Endometrium (tissue), 2 donors: ENCODE data around the gene EXOC4.
A peak's percentile ranks its signal among the peaks of the same experiment; 100 is the strongest.

ENCODE experiments used
- FAIRE-seq: peaks from 2 replicates; lab custom pipeline; 2012; peaks lifted over from hg19 to GRCh38; lab: Jason Lieb, UNC
- donor health status: control.
- donor health status: control.

Gene EXOC4

DNA sequence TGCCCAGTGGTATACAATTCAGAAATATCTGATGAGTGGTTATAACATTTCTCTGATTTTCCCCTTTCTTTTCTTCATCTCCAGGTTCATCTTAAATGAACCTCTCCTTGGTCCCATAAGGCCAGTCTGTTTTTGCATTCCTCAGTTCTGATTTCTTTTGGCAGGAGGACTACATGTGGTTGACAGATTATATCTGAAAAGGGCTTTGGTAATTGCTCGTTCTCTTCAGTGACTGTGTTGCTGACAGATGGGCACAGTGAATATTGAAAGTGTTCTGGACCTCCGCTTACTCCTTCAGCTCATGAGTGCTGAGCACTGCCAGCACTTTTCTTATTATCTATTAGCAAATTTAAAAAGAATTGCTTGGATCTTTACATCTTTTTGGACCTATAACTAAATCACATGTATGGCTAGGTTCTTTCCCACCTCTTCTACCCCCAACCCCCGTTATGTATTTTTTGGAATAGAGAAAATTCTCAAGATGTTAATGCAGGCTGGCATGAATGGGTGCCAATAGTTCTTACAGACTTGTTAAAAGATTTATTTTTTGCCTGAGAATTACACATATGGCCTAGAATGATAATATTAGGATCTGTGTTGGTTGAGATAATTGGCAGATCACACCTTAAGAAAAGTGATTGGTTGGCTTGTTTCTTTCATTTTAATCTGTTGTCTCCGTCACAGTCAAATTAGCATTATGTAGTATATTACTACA lies 323.0 kb downstream of the EXOC4 start:
- no peak for FAIRE-seq

DNA sequence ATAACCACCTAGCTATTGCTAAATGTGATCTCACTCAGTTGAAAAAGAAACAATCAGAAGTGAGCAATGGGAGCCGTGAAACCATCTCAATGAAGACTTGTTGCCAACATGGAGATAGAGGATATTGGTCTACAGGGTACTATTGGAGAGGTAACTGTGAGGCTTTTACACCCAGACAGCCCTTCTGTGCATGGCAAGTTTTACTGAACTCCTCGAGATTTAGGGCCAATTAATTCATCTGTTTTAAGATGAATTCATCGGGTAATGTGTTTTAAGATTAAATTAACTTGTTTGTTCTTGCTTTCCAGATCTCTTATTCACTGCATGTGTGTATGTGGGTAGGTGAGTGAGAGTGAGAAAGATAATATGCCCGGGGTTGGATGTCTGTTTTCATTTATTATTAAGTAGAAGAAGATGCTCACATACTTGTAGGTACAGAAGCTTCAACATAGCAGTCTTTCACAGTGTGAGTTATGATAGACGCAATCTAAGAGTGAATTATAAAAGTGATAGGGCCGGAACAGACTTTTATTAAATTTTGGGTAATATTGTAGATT lies 323.8 kb downstream of the EXOC4 start:
- FAIRE-seq, result no peak

DNA sequence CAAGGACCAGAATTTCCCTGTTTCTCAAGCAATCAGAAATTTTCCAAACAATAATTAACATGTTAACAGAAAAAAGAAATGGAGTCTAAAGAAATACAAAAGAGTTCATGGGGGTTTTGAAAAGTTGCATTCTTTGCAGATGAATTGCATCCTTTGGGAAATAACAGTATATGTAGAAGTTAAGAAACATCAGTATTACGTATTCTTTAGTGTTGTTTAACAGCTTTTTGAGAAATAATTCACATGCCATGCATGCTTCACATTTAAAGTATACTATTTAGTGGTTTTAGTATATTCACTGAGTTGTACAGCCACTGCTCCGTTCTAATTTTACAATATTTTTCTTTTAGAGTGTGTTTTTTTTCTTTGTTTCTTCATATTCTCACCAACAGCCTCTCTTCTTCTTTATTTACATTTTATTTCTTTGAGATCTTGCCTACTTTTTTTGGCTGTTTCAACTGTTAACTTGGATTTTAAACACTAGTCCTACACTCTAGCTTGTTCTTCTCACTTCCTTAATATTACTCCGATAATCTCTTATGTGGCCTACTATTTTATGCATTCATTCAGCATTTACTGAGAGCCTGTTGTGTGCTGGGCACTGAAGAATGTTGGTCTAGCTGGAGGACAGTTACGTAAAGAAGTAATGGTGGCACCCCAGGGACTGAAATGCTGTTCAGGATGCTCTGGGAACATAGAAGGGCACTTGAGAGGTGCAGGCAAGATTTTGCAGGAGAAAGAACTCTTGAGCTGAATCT lies 330.1 kb downstream of the EXOC4 start:
- no peak for FAIRE-seq

DNA sequence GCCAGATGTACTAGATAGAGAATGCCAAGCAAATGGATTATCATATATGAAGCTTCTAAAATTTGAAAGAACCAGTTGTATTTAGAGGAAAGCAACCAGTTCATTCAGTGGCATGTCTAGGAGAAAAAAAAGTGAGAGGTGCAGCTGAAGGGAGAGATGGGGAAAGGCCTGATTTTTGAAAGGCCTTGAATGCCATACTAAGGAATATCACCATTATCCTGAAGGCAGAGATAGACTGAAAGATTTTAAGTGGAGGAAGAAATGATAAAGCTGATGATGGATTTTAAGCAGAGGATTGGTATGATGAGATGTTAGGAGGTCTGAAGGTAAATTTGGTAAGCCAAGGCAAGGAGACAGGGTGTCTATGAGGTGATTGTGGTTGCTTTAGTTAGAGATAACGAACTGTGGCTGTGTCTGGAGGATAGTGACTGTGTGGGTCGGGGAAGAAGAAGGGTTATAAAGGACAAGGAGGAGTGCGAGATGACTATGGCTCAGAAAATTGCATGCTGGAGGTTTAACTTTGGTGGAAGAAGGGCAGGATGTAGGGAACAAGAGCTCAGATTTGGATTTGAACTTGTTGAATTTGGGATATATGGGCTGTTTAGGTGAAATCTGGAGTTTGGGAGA lies 330.8 kb downstream of the EXOC4 start:
- FAIRE-seq, result no peak

DNA sequence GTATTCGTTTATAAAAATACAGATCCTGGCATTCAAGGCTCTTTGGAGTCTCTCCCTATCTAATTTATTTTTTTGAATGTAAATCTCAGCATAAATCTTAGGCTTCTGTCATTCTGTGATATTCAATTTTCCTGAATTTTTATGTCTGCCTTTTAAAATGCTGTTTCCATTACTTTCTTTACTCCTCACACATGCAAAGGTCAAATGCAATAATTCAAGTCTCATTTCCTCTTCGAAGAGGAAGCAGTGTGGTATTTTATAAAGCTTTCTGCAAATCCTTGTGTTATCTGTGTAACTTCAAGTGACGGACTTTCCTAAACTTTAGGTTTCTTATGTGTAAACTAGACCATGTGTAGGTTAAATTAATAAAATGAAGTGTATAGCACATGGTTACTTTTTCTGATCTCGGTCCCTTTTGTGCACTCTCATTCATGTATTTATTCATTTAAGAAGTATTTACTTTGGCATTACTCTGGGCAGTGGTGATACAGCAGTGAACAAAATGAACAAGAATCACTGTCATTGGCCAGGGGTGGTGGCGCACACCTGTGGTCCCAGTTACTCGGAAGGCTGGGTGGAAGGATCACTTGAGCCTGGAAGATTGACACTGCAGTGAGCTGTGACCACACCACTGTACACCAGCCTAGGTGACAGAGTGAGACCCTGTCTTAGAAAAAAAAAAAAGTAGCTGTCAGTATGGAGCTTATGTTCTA lies 332.2 kb downstream of the EXOC4 start:
- no peak for FAIRE-seq

DNA sequence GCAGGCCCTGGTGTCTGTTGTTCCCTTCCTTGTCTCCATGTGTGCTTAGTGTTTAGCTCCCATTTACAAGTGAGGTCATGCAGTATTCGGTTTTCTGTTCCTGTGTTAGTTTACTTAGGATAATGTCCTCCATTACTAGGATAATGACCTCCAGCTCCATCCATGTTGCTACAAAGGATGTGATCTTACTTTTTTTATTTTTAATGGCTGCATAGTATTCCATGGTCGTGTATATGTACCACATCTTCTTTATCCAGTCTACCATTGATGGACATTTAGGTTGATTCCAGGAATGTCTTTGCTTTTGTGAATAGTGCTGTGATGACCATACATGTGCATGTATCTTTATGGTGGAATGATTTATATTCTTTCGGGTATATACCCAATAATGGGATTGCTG lies 333.4 kb downstream of the EXOC4 start:
- no peak for FAIRE-seq

DNA sequence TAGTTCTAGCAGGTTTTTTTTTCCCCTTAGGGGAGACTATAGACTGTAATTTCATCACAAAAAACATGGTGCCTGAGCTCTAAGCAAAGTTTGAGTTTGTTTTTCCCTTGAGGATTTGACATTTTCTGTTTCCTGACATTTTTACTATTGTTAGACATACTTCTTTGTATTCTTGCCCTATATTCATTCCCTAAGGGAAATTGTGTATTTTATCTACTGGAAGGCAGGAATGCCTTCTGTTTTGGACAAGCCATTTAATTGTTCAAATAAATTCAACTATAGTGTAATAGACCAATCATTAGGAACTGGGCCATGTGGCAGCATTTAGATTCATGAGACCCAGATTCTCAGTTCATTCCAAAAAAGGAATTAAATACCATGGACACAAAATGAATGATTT lies 335.0 kb downstream of the EXOC4 start:
- FAIRE-seq, result peak; percentile 91

DNA sequence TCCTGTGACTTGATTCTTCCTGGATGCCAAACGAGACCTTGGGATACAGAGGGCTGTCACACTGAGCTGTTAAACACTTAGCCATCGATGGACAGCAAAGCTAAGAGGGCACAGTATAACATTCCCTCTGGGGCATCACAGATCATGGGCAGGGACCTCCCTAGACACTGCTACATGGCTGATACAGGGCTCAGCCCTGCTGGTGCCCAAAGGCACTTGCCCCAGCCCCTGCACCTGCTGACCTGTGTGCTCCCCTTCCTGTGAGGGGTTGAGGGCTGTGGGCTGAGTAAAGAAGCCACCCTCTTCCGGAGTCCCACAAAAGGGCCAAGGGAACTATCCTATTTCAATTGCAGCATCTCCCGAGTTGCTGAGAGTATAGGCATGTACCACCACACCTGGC lies 337.9 kb downstream of the EXOC4 start:
- FAIRE-seq, result no peak

DNA sequence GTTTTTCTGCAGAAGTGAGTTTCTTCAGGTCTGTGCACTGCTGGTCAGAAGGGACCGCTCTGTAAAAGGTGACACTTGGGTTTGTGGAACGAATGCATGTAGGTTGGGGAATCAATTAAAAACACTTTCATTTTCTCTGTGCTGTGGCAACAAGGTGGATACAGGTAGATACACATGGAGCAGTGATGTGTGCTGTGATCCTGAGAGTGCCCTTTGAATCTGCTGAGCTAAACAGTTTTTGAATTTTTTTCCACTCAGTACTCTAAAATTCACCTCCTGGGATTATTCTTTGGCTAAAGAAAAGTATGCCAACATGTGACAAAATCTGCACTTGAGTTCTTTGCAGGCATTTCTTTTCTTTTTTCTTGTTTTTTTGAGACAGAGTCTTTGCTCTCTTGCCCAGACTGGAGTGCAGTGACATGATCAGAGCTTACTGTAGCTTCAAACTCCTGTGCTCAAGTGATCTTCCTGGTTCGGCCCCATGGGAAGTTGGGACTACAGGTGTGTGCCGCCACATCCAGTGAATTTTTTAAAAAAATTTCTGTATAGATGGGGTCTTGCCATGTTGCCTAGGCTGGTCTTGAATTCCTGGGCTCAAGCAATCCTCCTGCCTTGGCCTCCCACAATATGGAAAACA lies 338.9 kb downstream of the EXOC4 start:
- no peak for FAIRE-seq

DNA sequence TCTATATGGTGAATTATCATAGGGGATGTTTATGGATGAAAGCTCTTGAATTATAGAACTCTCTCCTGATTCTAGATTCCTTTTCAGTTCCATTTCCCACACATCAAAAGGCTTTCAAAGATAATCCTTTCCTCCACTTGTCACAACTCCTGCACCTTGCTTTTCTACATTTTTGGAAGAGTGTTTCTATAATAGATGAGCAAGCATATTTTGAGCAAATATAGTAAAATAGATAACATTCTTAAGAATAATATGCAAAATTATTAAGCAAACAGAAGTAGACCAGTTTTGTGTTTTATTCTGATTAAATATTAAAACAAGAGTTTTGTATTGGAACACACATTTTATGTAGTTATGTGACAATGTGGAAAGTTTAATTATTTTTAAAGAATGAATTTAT lies 340.7 kb downstream of the EXOC4 start:
- no peak for FAIRE-seq

DNA sequence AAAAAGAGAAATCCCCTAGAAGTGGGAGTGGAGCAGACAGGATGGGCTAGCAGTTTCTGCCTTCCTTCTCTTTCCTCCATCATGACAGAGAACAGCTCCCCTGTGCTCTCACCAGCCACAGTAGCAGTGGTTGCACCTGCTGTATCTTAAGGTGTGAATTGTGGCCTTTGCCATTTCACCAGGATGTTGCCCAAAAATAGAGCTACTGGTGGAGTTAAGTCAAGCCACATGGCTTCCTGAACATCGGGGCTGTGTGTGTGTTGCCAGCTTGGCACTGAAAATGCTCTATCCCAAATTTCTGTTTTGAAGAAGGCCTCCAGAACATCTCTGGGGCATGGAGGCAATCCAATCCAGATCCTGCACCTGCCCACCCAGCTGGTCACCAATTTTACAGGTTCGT lies 348.7 kb downstream of the EXOC4 start:
- no peak for FAIRE-seq

DNA sequence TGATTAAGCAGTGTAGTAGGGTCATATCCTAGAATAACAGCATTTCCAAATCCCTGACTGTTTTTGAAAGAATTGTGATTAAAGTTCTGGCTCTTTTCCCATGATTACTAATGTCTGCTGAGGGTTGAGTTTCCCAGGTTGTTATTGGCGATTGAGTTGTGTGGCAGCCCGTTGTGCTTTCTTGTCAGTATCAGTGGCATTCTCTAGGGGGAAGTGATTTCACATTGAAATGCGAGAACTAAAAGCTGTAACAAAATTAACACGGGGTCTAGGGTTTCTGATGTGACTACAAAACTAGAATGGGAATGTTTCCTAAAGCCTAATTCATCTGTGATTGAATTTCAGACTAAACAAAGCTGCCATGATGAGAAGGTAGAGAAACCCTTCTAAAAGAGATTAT lies 349.4 kb downstream of the EXOC4 start:
- FAIRE-seq, result no peak

DNA sequence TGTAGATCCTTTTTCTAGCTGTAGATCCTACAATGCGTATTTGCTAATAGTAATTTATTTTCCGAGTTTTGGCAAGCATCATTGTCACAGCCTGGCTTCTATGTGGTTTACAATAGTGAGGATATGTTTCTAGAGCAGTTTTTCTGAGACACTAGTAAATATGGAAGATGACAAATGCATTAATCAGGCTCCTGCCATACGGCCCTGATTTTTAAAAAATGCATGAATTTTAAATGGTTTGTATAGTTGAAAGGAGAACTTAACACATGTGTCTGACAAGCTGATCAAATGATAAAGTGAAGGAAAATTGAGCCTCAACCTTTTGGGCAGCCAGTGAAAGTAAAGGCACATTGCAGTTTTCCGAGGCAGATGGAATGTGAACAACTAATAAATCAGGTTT lies 354.1 kb downstream of the EXOC4 start:
- no peak for FAIRE-seq

DNA sequence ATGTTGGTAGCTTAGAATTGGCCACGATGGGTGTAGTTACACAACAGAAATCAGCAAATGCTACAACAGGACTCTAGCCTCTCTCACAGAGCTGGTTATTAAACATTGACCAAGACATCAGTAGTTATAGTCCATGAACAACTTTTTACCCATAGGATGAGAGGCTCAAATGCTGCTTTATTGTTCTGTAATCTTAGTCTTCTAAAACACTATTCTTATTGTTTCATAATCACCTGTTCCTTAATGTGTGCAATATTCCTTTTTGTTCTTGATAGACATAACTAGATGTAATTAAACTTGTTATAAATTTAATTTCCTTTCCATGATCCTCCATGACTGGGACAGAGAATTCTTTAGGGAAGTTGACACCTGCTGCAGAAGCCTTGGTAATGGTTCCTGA lies 356.9 kb downstream of the EXOC4 start:
- FAIRE-seq, result no peak

DNA sequence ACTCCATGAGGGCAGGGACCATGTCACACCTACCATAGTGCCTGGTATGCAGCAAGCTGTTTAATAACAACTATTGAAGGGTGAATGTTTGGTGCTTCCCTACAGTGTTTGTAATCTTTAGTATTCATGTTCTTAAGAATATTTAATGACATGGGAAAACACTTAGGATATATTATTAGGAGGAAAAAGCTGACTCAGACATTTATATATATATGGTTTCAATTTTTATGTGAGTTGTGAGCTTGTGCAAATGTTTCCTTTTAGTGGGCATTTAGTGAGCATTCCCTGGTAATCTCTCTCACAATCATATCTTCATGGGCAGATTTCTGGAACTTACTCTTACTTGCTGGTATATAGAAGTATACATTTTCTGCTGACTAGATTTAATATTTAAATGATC lies 359.1 kb downstream of the EXOC4 start:
- FAIRE-seq, result no peak

DNA sequence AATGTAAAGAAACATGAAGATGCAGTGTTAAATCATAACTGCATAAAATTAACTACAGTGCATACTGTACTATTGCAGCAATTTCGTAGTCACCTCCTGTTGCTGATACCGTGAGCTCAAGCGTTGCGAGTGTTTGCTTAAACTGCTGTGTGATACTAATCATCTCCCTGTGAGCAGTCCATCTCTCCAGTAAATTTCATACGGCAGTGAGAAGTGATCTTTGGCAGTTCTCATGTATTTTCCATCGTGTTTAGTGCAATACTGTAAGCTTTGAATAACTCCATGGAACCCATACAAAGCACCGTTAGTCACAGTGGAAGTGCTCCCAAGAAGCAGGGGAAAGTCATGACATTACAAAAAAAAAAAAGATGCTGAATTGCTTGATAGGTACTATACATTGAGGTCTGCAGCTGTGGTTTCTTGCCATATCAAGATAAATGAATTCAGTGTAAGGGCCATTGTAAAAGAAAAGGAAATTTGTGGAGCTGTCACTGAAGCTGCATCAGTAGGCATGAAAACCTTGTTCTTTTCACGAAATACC lies 360.4 kb downstream of the EXOC4 start:
- FAIRE-seq, result no peak

DNA sequence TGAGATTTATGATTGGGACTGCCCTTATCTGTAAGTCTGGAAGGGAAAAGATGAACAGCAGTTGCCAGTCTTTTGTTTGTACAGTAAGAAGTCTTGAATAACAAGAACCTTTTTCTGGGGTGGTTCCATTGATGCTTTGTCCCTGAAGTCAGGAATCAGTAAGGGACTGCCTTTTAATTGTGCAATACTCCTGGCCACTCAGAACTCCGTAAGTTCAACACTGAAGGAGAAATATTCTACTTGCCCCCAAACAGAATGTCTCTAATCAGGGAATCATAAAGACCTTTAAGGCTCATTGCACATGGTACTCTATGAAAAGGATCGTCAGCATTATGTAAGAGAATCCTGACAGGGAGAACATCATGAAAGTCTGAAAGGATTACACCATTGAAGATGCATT lies 361.4 kb downstream of the EXOC4 start:
- FAIRE-seq, result no peak

DNA sequence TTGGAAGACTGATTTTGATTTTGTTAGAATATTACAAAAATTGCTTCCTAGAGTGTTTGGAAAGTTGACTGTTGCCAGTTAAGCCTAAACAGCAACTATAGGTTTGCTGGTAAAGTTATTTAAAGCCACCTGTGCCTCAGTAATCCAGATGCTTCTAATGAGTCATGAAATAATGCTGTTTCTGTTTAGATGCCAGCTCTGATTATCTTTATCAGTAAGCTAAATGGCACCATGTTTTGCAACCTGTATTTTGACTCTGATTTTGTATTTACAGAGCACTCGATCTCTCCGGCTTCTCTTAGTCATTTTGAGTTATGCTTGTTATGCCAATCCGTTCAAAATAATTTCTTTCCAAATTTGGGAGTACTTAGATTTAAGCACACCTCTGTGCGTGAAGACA lies 366.1 kb downstream of the EXOC4 start:
- FAIRE-seq, result no peak

DNA sequence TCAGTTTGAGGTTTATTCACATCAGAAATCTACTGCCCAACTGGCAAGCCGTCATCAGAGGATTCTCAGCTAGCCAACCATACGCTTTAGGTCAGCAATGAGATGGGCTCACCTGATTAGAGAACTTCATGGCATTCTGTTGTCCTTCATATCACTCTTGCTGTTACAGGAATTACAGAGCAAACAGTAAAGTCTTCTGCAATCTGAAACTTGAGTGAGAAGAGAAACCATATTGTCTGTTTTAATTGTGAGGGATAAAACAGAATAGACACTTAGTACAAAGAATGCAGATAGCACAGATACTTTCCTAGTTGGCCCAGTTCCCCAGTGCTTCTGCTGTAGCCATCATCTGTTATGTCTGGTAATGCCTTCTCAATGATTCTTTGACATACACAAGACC lies 366.6 kb downstream of the EXOC4 start:
- no peak for FAIRE-seq

DNA sequence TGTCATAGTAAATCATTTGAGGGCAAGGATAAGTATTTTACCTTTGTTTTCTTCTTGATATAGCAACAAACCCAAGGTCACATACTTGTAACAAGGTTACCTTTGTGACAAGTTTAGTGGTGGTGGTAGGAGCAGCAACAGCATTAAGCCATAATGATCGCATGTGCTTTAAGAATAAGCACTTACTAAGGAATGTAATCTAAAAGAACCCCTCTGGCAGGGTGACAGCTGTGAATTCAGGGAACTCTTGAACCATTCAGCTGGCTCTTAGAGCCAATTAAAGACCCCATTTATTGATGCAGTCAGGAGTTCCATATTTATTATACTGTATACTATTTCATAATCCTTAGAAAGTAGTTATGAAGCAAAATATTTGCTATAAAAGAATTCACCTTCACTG lies 370.8 kb downstream of the EXOC4 start:
- no peak for FAIRE-seq

DNA sequence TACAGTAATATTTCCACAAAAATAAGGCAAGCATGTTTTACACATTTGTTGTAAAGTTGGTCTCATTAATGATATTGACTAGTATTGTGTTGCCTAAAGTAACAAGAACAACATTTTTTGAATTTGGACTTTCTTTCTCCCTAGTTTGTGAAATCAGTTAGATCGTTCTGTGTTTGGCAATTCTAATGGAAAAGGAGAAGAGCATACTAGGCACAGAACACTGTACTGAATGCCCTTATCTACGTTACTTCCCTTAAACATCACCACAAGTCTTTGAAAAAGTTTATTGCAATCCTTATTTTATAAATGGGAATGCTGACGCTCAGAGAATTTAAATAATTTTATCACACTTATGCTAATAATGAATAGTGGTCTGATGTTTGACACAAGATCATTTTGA lies 372.2 kb downstream of the EXOC4 start:
- FAIRE-seq, result no peak

DNA sequence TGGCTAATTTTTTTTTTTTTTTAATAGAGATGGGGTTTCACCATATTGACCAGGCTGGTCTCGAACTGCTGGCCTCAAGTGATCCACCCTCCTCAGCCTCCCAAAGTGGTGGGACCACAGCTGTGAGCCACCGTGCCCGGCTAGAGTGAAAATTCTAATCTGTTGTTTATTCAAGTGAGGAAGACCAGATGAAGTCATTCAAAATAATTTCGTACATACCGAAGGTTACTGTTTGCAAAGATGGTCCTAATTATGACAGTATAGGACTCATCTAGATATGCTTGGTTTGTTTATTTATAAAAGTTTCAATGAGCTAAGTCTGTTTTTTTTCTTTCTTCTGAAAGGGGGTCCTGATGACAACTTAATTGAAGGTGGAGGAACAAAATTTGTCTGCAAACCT lies 376.8 kb downstream of the EXOC4 start:
- no peak for FAIRE-seq
